Liver (tissue), 3 donors: ENCODE measurements around the gene EFEMP2.

Experiments used
- CTCF ChIP-seq: fragments of 150-350 bp; IDR thresholded peaks from 2 replicates; pipeline ENCODE4 v1.5.1; 2017; ENCODE audit warnings: improper control_type of control experiment, low read depth, low read length; ENCODE audit not compliant: missing input control
- FOXA1 ChIP-seq: IDR thresholded peaks from 2 replicates; pipeline ENCODE4 v1.6.1; 2016; ENCODE audit warnings: antibody characterized with exemption
- JUND ChIP-seq, 2 donors: IDR thresholded peaks; 2 replicates each; pipeline ENCODE4 v1.6.1; 2016; ENCODE audit warnings: antibody characterized with exemption in 2 of 2
- RAD21 ChIP-seq, 2 donors: IDR thresholded peaks; 2 replicates each; pipeline ENCODE4 v1.6.1; 2016; ENCODE audit warnings: antibody characterized with exemption in 2 of 2, mild to moderate bottlenecking in 2 of 2
- REST ChIP-seq: IDR thresholded peaks from 2 replicates; pipeline ENCODE4 v1.6.1; 2016; ENCODE audit warnings: antibody characterized with exemption, mild to moderate bottlenecking
- SP1 ChIP-seq: IDR thresholded peaks from 2 replicates; pipeline ENCODE4 v1.6.1; 2018; ENCODE audit warnings: antibody characterized with exemption, mild to moderate bottlenecking
- ZBTB33 ChIP-seq: IDR thresholded peaks from 2 replicates; pipeline ENCODE4 v1.6.1; 2016; ENCODE audit warnings: antibody characterized with exemption
- donor health status: healthy.
- donor health status: healthy.

GRCh38 chr11:65855927-65856363, 16.7 kb downstream of the EFEMP2 start:
- no peak for TF ChIP-seq RAD21 (IDR thresholded peaks at IDR 0.05)
- TF ChIP-seq SP1: no peak
- no peak for TF ChIP-seq FOXA1
- TF ChIP-seq CTCF: no peak
- TF ChIP-seq REST: no peak
- no peak for TF ChIP-seq JUND (IDR thresholded peaks at IDR 0.05)
- no peak for TF ChIP-seq ZBTB33
